Esophagus muscularis mucosa (tissue), 4 donors: ENCODE measurements around the gene EHHADH. TPM values are rescaled to one million over a fixed set of nuclear protein-coding genes. Genes with fewer than 3 reads are reported as not detected.
A peak's percentile ranks its signal among the peaks of the same experiment; 100 is the strongest.
"Not testable (repeated sequence)": the region's sequence is repeated elsewhere in the genome, so short reads cannot be mapped to it uniquely, and the experiment has no call there.

Experiments
- DNase-seq: peaks from one replicate; pipeline ENCODE4 v3.0.0-alpha.2; 2017; ENCODE audit errors: extremely low spot score
- H3K27ac ChIP-seq, 4 donors: fragments of 200-600 bp; sonication (generic); replicated peaks in 1 of 4; 1 replicate in 3 of 4; 2 replicates in 1 of 4; pipeline ENCODE4 v1.5.1; 2016 to 2019; ENCODE audit warnings: mild to moderate bottlenecking in 1 of 4
- H3K27me3 ChIP-seq, 4 donors: fragments of 200-600 bp; sonication (generic); one replicate each; pipeline versions ENCODE4 v1.5.1 to v1.6.0; 2016 to 2019
- H3K36me3 ChIP-seq, 4 donors: fragments of 200-600 bp; sonication (generic); one replicate each; pipeline ENCODE4 v1.5.1; 2016 to 2019
- H3K4me1 ChIP-seq, 4 donors: fragments of 200-600 bp; sonication (generic); one replicate each; pipeline ENCODE4 v1.5.1; 2016 to 2019
- H3K4me3 ChIP-seq, 4 donors: fragments of 200-600 bp; sonication (generic); 1 replicate in 2 of 4; 2 replicates in 2 of 4; pipeline ENCODE4 v1.5.1; 2016 to 2019; ENCODE audit warnings: mild to moderate bottlenecking in 4 of 4, moderate library complexity in 1 of 4
- H3K9me3 ChIP-seq, 4 donors: fragments of 200-600 bp; sonication (generic); 1 replicate in 3 of 4; 2 replicates in 1 of 4; pipeline ENCODE4 v1.5.1; 2016 to 2019
- EP300 ChIP-seq: sonication (generic); formaldehyde crosslinking; IDR thresholded peaks from one replicate; pipeline ENCODE4 v1.6.1; 2017; ENCODE audit warnings: antibody characterized with exemption
- POLR2A ChIP-seq: fragments of 450-650 bp; IDR thresholded peaks from one replicate; pipeline ENCODE4 v1.6.1; 2017; ENCODE audit warnings: antibody characterized with exemption, moderate library complexity, mild to moderate bottlenecking, low read depth
- POLR2AphosphoS5 ChIP-seq, 2 donors: sonication (generic); formaldehyde crosslinking; IDR thresholded peaks; one replicate each; pipeline ENCODE4 v1.6.1; 2017; ENCODE audit warnings: antibody characterized with exemption in 2 of 2
- WGBS: methylation state at CpG from one replicate; pipeline ENCODE4 v1.1.5; 2018; 5-methylcytosine and 5-hydroxymethylcytosine counted together
- intact Hi-C: fragments of 100-400 bp; cut with DNase I; formaldehyde crosslinking; loops from one replicate; pipeline ENCODE4 v1.15.1; 2023
- total RNA-seq, 4 donors: library from RNA; depleted of rRNA; stranded (reverse); fragments of >200 nt; gene quantifications; one replicate each; pipeline versions ENCODE4 v1.1.0 to v1.2.1, GENCODE V29; 2016
- TF ChIP-seq, protein P1 (sequence below), 3 experiments: fragments of 200-600 bp in 2 of 3; fragments of 450-650 bp in 1 of 3; sonication (generic) in 2 of 3; IDR thresholded peaks; one replicate each; pipeline ENCODE4 v1.5.1; 2017 to 2019; ENCODE audit warnings: antibody characterized with exemption in 3 of 3, mild to moderate bottlenecking in 2 of 3, moderate library complexity in 1 of 3

The EHHADH gene
- 1 to 10 TPM; 2.1 to 4.7 (median 3.8) TPM for total RNA-seq

DNA sequence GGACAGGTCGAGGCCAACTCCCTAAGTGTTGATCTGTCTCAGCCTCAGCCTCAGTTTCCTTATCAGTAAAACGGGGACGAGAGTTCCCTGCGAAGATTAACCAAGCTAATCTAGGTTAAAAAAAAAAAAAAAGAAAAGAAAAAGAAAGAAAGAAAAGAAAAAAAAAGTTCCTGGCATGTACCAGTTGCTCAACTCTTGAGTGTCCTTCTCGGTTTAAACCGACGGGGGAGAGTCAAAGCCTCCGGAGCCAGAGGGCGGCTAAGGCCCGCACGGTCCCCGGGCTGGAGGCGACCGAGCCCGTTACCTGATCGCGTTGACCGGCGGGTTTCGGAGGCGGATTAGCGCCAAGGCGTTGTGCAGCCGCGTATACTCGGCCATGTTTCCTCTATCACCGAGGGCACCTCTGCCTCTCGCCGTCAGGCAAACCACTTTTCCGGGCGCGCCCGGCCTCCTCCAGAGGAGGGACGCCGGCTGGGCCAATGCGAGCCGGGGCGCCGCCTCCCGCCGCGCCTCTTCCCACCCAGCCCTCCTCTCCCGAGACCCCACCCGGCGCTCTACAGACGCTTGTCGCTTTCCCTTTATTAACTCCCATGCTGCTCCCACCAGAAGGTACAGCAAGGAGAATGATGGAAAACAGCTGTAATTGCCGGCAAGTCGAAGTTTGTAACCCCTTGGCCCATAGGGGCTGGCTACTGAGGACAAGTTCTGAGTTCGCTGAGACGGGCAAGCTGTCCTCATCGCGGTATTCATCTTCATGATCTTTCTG, at the start of gene EHHADH:
TSS of gene EHHADH (minus strand) at position 405 of the 766 bp plus-strand sequence. CDS start at position 378, 27 bp downstream.
- peak within 1 kb of the TSS; percentile 59 to 68 (median 66) for H3K4me3 ChIP-seq
- 8% methylated on average over 38 of the region's 53 CpGs for WGBS
- peak; percentile 93 for DNase-seq
- peaks cover 0 to 7% (median 1%) of the 10 kb centered on the region in 4 donors for H3K4me1 ChIP-seq
- peak within 1 kb of the TSS; percentile 62 to 82 (median 72) for H3K27ac ChIP-seq
- intact Hi-C loops: no loop called here
- H3K36me3 ChIP-seq: no peaks in the 10 kb centered on the region
- H3K27me3 ChIP-seq: no peaks in the 10 kb centered on the region
- TF ChIP-seq, protein P1, sequence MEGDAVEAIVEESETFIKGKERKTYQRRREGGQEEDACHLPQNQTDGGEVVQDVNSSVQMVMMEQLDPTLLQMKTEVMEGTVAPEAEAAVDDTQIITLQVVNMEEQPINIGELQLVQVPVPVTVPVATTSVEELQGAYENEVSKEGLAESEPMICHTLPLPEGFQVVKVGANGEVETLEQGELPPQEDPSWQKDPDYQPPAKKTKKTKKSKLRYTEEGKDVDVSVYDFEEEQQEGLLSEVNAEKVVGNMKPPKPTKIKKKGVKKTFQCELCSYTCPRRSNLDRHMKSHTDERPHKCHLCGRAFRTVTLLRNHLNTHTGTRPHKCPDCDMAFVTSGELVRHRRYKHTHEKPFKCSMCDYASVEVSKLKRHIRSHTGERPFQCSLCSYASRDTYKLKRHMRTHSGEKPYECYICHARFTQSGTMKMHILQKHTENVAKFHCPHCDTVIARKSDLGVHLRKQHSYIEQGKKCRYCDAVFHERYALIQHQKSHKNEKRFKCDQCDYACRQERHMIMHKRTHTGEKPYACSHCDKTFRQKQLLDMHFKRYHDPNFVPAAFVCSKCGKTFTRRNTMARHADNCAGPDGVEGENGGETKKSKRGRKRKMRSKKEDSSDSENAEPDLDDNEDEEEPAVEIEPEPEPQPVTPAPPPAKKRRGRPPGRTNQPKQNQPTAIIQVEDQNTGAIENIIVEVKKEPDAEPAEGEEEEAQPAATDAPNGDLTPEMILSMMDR (IDR thresholded peaks at IDR 0.05): no peak
- TF ChIP-seq EP300 (no peak), POLR2AphosphoS5 (IDR thresholded peaks at IDR 0.05) (peak; percentile 54 to 77), POLR2A (no peak)
- H3K9me3 ChIP-seq: no peaks in the 10 kb centered on the region

DNA sequence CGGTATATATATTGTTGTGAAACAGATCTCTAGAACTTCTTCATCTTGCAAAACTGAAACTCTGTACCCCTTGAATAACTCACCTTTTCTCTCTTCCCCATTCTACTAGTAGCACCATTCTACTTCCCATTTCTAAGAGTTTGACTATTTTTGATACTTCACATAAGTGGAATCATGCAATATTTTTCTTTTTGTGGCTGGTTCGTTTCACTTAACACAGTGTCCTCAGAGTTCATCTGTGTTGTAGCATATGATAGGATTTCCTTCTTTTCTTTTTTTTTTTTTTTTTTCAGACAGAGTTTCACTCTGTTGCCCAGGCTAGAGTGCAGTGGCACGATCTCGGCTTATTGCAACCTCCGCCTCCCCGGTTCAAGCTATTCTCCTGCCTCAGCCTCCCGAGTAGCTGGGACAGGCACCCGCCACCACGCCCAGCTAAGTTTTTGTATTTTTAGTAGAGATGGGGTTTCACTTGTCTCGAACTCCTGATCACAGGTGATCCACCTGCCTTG, 46.1 kb upstream of the EHHADH start:
- H3K4me3 ChIP-seq, H3K27me3 ChIP-seq, H3K9me3 ChIP-seq, DNase-seq, H3K27ac ChIP-seq, H3K4me1 ChIP-seq, intact Hi-C loops: not testable (repeated sequence)
- H3K36me3 ChIP-seq: peaks cover 0 to 12% (median 2%) of the 10 kb centered on the region in 4 donors
- WGBS: 86% methylated on average over 10 of the region's 10 CpGs

DNA sequence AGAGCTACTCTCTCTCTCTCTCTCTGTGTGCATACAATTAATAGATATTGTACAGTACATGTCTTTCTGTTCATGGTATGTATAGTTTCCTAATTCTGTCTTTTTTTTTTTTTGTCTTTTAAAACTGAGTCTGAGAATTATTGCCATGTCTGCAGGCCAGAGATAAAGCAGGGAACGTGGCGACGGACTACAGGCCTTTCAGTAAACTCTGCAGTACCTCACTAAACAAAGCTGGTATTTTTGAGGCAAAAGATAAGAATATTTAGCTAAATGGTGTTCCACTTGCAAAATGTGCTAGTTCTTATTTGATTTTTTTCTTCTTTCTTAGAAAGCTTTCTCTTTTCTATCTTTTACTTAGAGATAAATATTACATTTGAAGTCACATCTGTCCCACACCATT, 44.0 kb upstream of the EHHADH start:
- Histone ChIP-seq H3K9me3 (no peaks in the 10 kb centered on the region), H3K4me1 (no peaks in the 10 kb centered on the region), H3K27ac (no peak overlapping the region), H3K4me3 (no peak overlapping the region), H3K27me3 (no peaks in the 10 kb centered on the region), H3K36me3 (peaks cover 0 to 16% (median 2%) of the 10 kb centered on the region in 4 donors)
- no peak for DNase-seq
- no peak for TF ChIP-seq POLR2A
- 96% methylated on average over 3 of the region's 3 CpGs for WGBS
- intact Hi-C loops: no loop called here

DNA sequence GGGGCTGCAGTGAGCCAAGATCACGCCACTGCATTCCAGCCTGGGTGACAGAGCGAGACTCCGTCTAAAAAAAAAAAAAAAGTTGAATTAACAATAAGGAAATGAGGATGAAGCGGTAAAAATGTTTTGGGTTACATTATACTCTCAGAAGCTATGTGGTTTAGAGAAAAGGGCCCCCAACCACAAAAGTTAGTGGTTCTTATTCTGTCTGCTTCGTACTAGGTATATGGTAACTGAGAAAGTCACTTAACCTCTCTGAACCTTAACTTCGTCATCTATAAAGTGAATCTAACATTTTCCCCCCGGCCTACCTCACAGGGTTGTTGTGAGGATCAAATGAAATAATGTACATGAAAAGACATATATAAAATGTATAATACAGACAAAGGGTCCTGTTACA, 38.4 kb upstream of the EHHADH start:
- intact Hi-C loops: no loop called here
- no peak overlapping the region for H3K4me3 ChIP-seq
- DNase-seq: no peak
- 96% methylated on average over 7 of the region's 7 CpGs for WGBS
- H3K4me1 ChIP-seq: no peaks in the 10 kb centered on the region
- no peak for TF ChIP-seq POLR2A
- H3K36me3 ChIP-seq: peaks cover 0 to 27% (median 15%) of the 10 kb centered on the region in 4 donors
- H3K9me3 ChIP-seq: no peaks in the 10 kb centered on the region
- H3K27ac ChIP-seq: no peak overlapping the region
- no peaks in the 10 kb centered on the region for H3K27me3 ChIP-seq

DNA sequence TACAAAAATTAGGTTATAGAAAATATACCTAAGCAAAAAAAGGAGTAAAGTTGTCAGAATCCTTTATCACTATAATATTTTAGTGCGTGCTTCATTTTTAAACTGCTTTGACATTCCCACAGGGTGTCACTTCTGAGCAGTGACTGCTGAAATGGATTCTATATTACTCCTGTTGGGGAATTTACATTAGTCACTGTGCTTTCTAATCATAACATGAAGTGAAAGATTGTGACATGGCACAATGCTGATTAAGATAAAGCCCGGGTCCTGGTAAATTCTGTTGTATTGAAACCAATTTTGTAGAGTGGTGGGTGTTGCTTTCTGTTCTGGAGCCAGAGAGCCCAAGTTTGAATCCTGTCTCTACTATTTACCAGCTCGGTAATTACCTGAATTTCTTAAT, 36.4 kb upstream of the EHHADH start:
- H3K27me3 ChIP-seq: no peaks in the 10 kb centered on the region
- no peaks in the 10 kb centered on the region for H3K9me3 ChIP-seq
- intact Hi-C loops: no loop called here
- no peak overlapping the region for H3K4me3 ChIP-seq
- H3K4me1 ChIP-seq: no peaks in the 10 kb centered on the region
- TF ChIP-seq, protein P1 (IDR thresholded peaks at IDR 0.05): no peak
- no peak overlapping the region for H3K27ac ChIP-seq
- H3K36me3 ChIP-seq: peaks cover 0 to 26% (median 17%) of the 10 kb centered on the region in 4 donors
- no peak for DNase-seq
- WGBS: 94% methylated on average over 3 of the region's 3 CpGs

DNA sequence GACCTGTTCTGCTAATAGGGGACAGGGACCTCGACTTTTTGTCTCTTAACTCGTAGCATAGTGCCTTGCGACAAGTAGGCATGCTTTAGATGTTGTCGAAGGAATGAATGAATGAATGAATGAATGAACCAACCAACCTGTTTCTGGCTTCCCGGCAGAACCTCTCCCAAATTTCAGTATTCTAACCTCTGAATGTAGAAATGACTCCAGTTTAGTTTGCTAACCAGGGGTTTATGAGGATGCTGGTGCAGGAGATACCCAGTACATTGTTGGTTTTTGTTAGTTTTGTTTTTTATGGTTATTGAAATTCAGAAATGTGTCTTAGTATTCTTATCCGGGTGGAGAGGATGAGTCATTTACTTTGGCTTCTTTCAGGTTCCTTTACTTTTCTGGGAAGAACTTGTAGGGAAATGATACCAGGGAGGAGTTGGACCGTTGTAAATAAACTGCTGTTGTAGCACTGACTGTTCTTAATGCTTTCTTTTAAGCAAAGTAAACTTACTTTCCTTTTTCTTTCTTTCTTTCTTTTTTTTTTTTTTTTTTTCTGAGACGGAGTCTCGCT, 29.6 kb upstream of the EHHADH start:
- Histone ChIP-seq H3K36me3 (peaks cover 0 to 11% (median 0%) of the 10 kb centered on the region in 4 donors), H3K4me1 (peaks cover 13 to 16% (median 15%) of the 10 kb centered on the region in 4 donors), H3K27me3 (peaks cover 0 to 5% (median 0%) of the 10 kb centered on the region in 4 donors), H3K4me3 (peak overlapping the region; percentile 65 to 74 (median 69)), H3K9me3 (no peaks in the 10 kb centered on the region), H3K27ac (peak overlapping the region in 3 of 4 donors; percentile 60 to 71 (median 69))
- TF ChIP-seq POLR2A (no peak), EP300 (no peak), POLR2AphosphoS5 (IDR thresholded peaks at IDR 0.05) (no peak)
- TF ChIP-seq, protein P1 (IDR thresholded peaks at IDR 0.05): no peak
- WGBS: 67% methylated on average over 9 of the region's 9 CpGs
- DNase-seq: no peak
- intact Hi-C loops: no loop called here
